Stomach smooth muscle (tissue), 2 donors: ENCODE measurements around the gene HAPLN3.

Experiments used
- H3K27ac ChIP-seq: one replicate; pipeline ENCODE4 v1.7.0; 2013; ENCODE audit warnings: mild to moderate bottlenecking, low read length, inconsistent platforms
- H3K27me3 ChIP-seq, 2 donors: one replicate each; pipeline ENCODE4 v1.7.0; 2013; ENCODE audit warnings: low read length in 2 of 2; ENCODE audit not compliant: insufficient read depth in 2 of 2, control insufficient read depth in 1 of 2
- H3K36me3 ChIP-seq, 2 donors: one replicate each; pipeline ENCODE4 v1.7.0; 2013; ENCODE audit warnings: low read length in 2 of 2; ENCODE audit not compliant: control insufficient read depth in 2 of 2, insufficient read depth in 2 of 2
- H3K4me1 ChIP-seq: one replicate; pipeline ENCODE4 v1.7.0; 2013; ENCODE audit warnings: low read length; ENCODE audit not compliant: control insufficient read depth, insufficient read depth
- H3K4me3 ChIP-seq, 2 donors: one replicate each; pipeline ENCODE4 v1.7.0; 2013; ENCODE audit warnings: low read length in 2 of 2
- H3K9ac ChIP-seq, 2 donors: one replicate each; pipeline ENCODE4 v1.7.0; 2013; ENCODE audit warnings: low read length in 2 of 2, mild to moderate bottlenecking in 1 of 2
- H3K9me3 ChIP-seq, 2 donors: one replicate each; pipeline ENCODE4 v1.7.0; 2013; ENCODE audit warnings: low read length in 2 of 2; ENCODE audit not compliant: control insufficient read depth in 2 of 2
- donor health status: healthy.
- donor health status: Pancreatic carcinoma.

HAPLN3 gene

DNA sequence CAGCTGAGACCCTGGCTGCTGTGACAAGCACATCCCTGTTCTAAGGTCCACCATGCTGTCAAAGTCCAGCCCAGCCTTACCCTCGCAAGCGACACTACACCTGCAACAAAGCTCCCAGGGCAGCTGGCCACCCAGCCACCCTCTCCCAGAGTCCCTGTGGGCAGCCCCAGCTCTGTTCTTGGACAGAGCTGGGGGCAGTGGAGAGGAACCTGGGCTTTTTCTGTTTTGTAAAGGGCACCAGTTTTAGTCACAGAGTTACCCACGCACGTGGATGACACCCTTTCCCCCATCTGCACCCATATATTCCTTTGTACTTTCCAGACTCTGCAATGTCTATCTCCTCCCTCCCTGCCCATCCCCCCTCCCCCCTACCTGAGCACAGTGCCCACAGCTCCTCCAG is 53.2 kb downstream of the HAPLN3 start:
- Histone ChIP-seq H3K9me3 (no peaks in the 10 kb centered on the region), H3K36me3 (no peaks in the 10 kb centered on the region)

GRCh38 chr15:88841236-88841635 is 54.1 kb downstream of the HAPLN3 start:
- H3K4me1 ChIP-seq = no peaks in the 10 kb centered on the region
- H3K27me3 ChIP-seq = peaks cover 2 to 4% of the 10 kb centered on the region in 2 donors
- H3K27ac ChIP-seq = no peak overlapping the region
- no peak overlapping the region for H3K9ac ChIP-seq
- no peak overlapping the region for H3K4me3 ChIP-seq
- no peaks in the 10 kb centered on the region for H3K36me3 ChIP-seq
- H3K9me3 ChIP-seq = no peaks in the 10 kb centered on the region

More for the DNA sequence above, 53.2 kb downstream of the HAPLN3 start:
- no peak overlapping the region for H3K9ac ChIP-seq
- H3K27ac ChIP-seq = no peak overlapping the region
- peaks cover 2 to 4% of the 10 kb centered on the region in 2 donors for H3K27me3 ChIP-seq
- H3K4me3 ChIP-seq = no peak overlapping the region
- H3K4me1 ChIP-seq = no peaks in the 10 kb centered on the region

GRCh38 chr15:88839961-88840360 is 55.4 kb downstream of the HAPLN3 start:
- Histone ChIP-seq H3K9ac (no peak overlapping the region), H3K4me1 (no peaks in the 10 kb centered on the region), H3K36me3 (no peaks in the 10 kb centered on the region), H3K27me3 (peaks cover 2% of the 10 kb centered on the region in 2 donors), H3K27ac (no peak overlapping the region), H3K9me3 (no peaks in the 10 kb centered on the region), H3K4me3 (no peak overlapping the region)

- Histone ChIP-seq H3K4me3 (no peak overlapping the region), H3K27me3 (peaks cover 2% of the 10 kb centered on the region in 2 donors), H3K27ac (no peak overlapping the region), H3K36me3 (no peaks in the 10 kb centered on the region), H3K4me1 (no peaks in the 10 kb centered on the region), H3K9ac (no peak overlapping the region), H3K9me3 (no peaks in the 10 kb centered on the region)
These were observed 56.2 kb downstream of the HAPLN3 start for GRCh38 chr15:88839146-88839545.

DNA sequence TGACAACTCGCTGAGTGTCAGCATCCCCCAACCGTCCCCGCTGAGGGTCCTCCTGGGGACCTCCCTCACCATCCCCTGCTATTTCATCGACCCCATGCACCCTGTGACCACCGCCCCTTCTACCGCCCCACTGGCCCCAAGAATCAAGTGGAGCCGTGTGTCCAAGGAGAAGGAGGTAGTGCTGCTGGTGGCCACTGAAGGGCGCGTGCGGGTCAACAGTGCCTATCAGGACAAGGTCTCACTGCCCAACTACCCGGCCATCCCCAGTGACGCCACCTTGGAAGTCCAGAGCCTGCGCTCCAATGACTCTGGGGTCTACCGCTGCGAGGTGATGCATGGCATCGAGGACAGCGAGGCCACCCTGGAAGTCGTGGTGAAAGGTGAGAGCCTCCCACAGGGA is 56.7 kb downstream of the HAPLN3 start:
- no peaks in the 10 kb centered on the region for H3K9me3 ChIP-seq
- no peak overlapping the region for H3K4me3 ChIP-seq
- H3K9ac ChIP-seq = no peak overlapping the region
- H3K4me1 ChIP-seq = no peaks in the 10 kb centered on the region
- no peak overlapping the region for H3K27ac ChIP-seq
- H3K36me3 ChIP-seq = no peaks in the 10 kb centered on the region
- H3K27me3 ChIP-seq = peaks cover 2% of the 10 kb centered on the region in 2 donors

- no peak overlapping the region for H3K9ac ChIP-seq
- peaks cover 2% of the 10 kb centered on the region in 2 donors for H3K27me3 ChIP-seq
- H3K4me1 ChIP-seq = no peaks in the 10 kb centered on the region
- no peak overlapping the region for H3K4me3 ChIP-seq
- H3K27ac ChIP-seq = no peak overlapping the region
- no peaks in the 10 kb centered on the region for H3K9me3 ChIP-seq
- no peaks in the 10 kb centered on the region for H3K36me3 ChIP-seq
These were observed 59.7 kb downstream of the HAPLN3 start for GRCh38 chr15:88835646-88836045.

- Histone ChIP-seq H3K27me3 (peaks cover 2% of the 10 kb centered on the region in 2 donors), H3K9ac (no peak overlapping the region), H3K27ac (no peak overlapping the region), H3K9me3 (no peaks in the 10 kb centered on the region), H3K4me3 (no peak overlapping the region), H3K36me3 (no peaks in the 10 kb centered on the region), H3K4me1 (no peaks in the 10 kb centered on the region)
These were observed 60.2 kb downstream of the HAPLN3 start for GRCh38 chr15:88835119-88835518.

- Histone ChIP-seq H3K4me3 (no peak overlapping the region), H3K9me3 (no peaks in the 10 kb centered on the region), H3K27ac (no peak overlapping the region), H3K27me3 (peaks cover 0 to 2% of the 10 kb centered on the region in 2 donors), H3K4me1 (no peaks in the 10 kb centered on the region), H3K9ac (no peak overlapping the region), H3K36me3 (no peaks in the 10 kb centered on the region)
These were observed 61.0 kb downstream of the HAPLN3 start for GRCh38 chr15:88834211-88834812.

- Histone ChIP-seq H3K27me3 (no peaks in the 10 kb centered on the region), H3K36me3 (no peaks in the 10 kb centered on the region), H3K4me1 (no peaks in the 10 kb centered on the region), H3K27ac (no peak overlapping the region), H3K4me3 (no peak overlapping the region), H3K9me3 (no peaks in the 10 kb centered on the region), H3K9ac (no peak overlapping the region)
These were observed 61.6 kb downstream of the HAPLN3 start for GRCh38 chr15:88833731-88834100.

DNA sequence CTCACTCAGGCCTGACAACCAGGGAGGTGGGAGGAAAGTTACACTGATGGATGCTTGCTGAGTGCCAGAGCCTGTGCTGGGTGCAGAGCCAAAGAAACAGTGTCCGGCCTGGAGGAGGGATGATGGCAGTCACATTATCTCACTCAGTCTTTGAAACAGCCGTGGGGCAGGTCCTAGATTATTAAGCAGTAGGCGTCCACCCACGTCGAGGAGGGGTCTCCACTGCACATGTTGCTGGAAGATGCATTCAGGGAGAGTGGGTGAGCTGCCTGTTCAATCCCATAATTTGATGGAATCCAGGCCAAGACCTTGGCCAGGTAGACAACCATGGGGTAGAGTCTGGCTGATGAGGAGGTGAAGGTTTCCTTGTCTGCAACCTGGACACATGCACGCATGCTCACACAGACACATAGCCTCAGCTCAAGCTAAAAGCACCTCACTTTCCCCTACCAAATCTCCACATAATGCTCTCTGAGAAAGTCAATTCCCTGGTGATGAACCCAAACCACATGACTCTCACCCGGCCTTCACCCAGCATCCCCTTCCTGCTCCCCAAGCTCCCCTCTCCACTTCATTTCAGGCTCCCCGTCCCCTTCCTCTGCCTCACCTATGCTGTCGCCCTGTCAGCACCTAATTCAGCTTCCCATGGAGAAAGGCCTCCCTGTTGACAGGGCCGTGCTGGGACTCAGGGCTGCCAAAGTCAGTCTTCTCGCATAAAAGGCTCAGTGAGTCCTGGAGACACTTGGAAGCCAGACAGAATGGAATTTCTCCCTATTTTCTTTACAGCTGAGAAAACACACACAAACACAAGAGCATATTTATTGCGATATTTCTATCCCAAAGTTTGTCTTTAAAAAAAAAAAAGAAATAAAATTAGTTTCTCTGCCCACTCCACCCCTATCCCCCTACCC is 62.3 kb downstream of the HAPLN3 start:
- Histone ChIP-seq H3K4me1 (no peaks in the 10 kb centered on the region), H3K27ac (no peak overlapping the region), H3K9me3 (no peaks in the 10 kb centered on the region), H3K9ac (no peak overlapping the region), H3K27me3 (no peaks in the 10 kb centered on the region), H3K36me3 (no peaks in the 10 kb centered on the region), H3K4me3 (no peak overlapping the region)

- H3K27me3 ChIP-seq = peaks cover 0 to 2% of the 10 kb centered on the region in 2 donors
- no peaks in the 10 kb centered on the region for H3K36me3 ChIP-seq
- no peak overlapping the region for H3K27ac ChIP-seq
- H3K4me3 ChIP-seq = no peak overlapping the region
- no peaks in the 10 kb centered on the region for H3K9me3 ChIP-seq
- H3K9ac ChIP-seq = no peak overlapping the region
- H3K4me1 ChIP-seq = no peaks in the 10 kb centered on the region
These were observed 65.3 kb downstream of the HAPLN3 start for GRCh38 chr15:88830016-88830415.
